Measurements from ENCODE around the gene CTTNBP2NL.

The CTTNBP2NL gene

DNA sequence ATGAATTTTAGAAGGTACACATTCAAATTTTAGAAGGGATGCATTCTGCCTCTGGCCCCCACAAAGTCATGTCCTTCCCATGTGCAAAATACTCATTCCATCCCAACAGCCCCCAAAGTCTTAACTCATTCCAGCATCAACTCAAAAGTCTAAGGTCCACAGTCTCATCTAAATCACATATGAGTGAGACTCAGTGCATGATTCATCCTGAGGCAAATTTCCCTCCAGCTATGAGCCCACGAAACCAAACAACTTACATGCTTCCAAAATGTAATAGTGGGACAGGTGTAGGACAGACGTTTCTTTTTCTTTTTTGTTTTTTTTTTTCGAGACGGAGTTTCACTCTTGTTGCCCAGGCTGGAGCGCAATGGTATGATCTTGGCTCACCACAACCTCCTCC is 100.3 kb downstream of the CTTNBP2NL start:
- Histone ChIP-seq H3K36me3 (ENCODE audit: insufficient read depth, low read length) (no peaks in the 10 kb centered on the region), H3K79me2 (ENCODE audit: insufficient read depth, low read length) (no peaks in the 10 kb centered on the region), H3K4me3 (ENCODE audit: low read length, poor library complexity, severe bottlenecking) (no peak overlapping the region), H3K9me3 (ENCODE audit: insufficient read depth, low read depth, low read length) (no peaks in the 10 kb centered on the region), H3K4me1 (ENCODE audit: insufficient read depth, low read length, poor library complexity, severe bottlenecking) (no peaks in the 10 kb centered on the region), H3F3A (ENCODE audit: low read depth) (no peaks in the 10 kb centered on the region; the same call in 1 of the 2 replicates), H3K27me3 (ENCODE audit: insufficient read depth, low read length, poor library complexity, severe bottlenecking) (no peaks in the 10 kb centered on the region), H2AFZ (ENCODE audit: low read length) (no peak overlapping the region), H3K4me2 (ENCODE audit: low read depth, low read length, poor library complexity, severe bottlenecking) (no peak overlapping the region), H4K20me1 (ENCODE audit: insufficient read depth, low read length, poor library complexity, severe bottlenecking) (no peaks in the 10 kb centered on the region), H3K9ac (ENCODE audit: low read depth, low read length, poor library complexity, severe bottlenecking) (no peak overlapping the region), H3K9me2 (replicated peaks; ENCODE audit: low read depth, low read length) (no peaks in the 10 kb centered on the region)
- TF ChIP-seq, protein P1, sequence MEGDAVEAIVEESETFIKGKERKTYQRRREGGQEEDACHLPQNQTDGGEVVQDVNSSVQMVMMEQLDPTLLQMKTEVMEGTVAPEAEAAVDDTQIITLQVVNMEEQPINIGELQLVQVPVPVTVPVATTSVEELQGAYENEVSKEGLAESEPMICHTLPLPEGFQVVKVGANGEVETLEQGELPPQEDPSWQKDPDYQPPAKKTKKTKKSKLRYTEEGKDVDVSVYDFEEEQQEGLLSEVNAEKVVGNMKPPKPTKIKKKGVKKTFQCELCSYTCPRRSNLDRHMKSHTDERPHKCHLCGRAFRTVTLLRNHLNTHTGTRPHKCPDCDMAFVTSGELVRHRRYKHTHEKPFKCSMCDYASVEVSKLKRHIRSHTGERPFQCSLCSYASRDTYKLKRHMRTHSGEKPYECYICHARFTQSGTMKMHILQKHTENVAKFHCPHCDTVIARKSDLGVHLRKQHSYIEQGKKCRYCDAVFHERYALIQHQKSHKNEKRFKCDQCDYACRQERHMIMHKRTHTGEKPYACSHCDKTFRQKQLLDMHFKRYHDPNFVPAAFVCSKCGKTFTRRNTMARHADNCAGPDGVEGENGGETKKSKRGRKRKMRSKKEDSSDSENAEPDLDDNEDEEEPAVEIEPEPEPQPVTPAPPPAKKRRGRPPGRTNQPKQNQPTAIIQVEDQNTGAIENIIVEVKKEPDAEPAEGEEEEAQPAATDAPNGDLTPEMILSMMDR (conservative IDR thresholded peaks at IDR 0.05; ENCODE audit: low read length), result no peak
- TF ChIP-seq EZH2phosphoT487 (IDR thresholded peaks at IDR 0.05; ENCODE audit: borderline replicate concordance), result no peak

DNA sequence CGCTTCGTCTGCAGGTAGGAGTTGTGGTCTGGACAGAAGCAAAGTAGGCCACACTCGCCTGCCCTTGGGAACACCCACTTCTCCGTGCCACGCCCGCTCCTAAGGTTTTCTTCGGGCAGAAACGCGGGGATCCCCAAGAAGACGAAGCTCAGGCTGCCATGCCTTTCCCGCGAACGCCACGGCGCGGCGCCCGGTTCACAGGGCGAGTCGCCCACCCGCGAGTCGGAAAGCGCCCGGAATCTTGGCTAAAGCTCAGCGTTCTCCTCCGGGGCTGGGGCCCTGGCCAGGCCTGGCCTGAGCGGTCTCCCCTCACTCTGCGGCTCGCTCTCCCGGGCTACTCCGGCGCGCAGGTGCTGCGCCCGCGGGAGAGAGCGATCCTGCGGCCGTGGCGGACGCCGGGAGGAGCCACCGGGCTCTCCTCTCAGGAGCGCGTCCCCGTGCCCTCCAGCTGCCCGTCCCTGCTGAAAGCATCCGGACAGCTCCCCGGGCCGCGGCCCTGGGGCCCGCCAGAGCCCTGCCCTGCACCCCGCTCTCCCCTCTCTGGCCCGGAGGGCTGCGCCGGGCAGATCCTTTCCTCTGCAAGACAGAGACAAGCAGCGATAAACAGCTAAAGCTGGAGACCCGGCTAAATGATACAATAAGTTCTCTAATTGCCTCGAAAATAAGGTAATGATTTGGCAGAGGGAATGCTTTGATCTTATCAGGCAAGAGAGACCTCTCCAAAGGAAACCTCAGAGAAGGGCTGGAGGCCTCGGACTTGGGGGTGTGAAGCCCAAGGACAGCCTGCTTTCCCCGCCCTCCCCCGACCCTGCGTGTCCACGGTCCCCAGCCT is 106.0 kb downstream of the CTTNBP2NL start:
- Histone ChIP-seq H3K27me3 (ENCODE audit: insufficient read depth, low read length, poor library complexity, severe bottlenecking) (peaks cover 4% of the 10 kb centered on the region), H2AFZ (ENCODE audit: low read length) (peak overlapping the region; percentile 85), H3K4me1 (ENCODE audit: insufficient read depth, low read length, poor library complexity, severe bottlenecking) (peaks cover 4% of the 10 kb centered on the region), H4K20me1 (ENCODE audit: insufficient read depth, low read length, poor library complexity, severe bottlenecking) (no peaks in the 10 kb centered on the region), H3K36me3 (ENCODE audit: insufficient read depth, low read length) (no peaks in the 10 kb centered on the region), H3F3A (ENCODE audit: low read depth) (no peaks in the 10 kb centered on the region; the same call in 1 of the 2 replicates), H3K79me2 (ENCODE audit: insufficient read depth, low read length) (no peaks in the 10 kb centered on the region), H3K9me2 (replicated peaks; ENCODE audit: low read depth, low read length) (no peaks in the 10 kb centered on the region), H3K9me3 (ENCODE audit: insufficient read depth, low read depth, low read length) (no peaks in the 10 kb centered on the region), H3K4me2 (ENCODE audit: low read depth, low read length, poor library complexity, severe bottlenecking) (peak overlapping the region; percentile 58), H3K9ac (ENCODE audit: low read depth, low read length, poor library complexity, severe bottlenecking) (no peak overlapping the region), H3K4me3 (ENCODE audit: low read length, poor library complexity, severe bottlenecking) (peak overlapping the region; percentile 63)
- TF ChIP-seq, protein P1 (conservative IDR thresholded peaks at IDR 0.05; ENCODE audit: low read length), result peak; percentile 55
- no peak for TF ChIP-seq EZH2phosphoT487 (IDR thresholded peaks at IDR 0.05; ENCODE audit: borderline replicate concordance)

DNA sequence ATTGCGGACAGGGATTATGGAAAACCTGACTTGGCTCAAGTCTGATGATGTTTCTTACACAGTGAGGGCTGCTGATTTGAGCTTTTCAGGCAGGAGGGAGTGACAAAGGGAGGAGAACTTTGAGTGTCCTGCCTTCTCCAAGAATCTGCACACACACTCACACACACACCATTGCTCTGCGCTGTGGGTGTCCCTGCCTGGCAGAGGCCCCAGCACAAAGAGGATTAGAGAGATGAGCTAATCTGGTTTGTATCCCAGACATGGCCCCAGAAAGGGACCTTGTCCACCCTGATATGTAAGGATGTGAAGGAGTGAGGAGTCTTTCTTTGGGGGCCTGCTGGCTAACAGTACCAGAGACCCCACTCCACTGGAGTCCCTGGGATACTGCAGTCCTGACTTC is 106.8 kb downstream of the CTTNBP2NL start:
- H3F3A ChIP-seq (ENCODE audit: low read depth), result no peaks in the 10 kb centered on the region; the same call in 1 of the 2 replicates
- TF ChIP-seq, protein P1 (conservative IDR thresholded peaks at IDR 0.05; ENCODE audit: low read length), result no peak
- no peak for TF ChIP-seq EZH2phosphoT487 (IDR thresholded peaks at IDR 0.05; ENCODE audit: borderline replicate concordance)
- no peaks in the 10 kb centered on the region for H3K36me3 ChIP-seq (ENCODE audit: insufficient read depth, low read length)
- no peaks in the 10 kb centered on the region for H3K79me2 ChIP-seq (ENCODE audit: insufficient read depth, low read length)
- H3K4me2 ChIP-seq (ENCODE audit: low read depth, low read length, poor library complexity, severe bottlenecking), result no peak overlapping the region
- H3K4me1 ChIP-seq (ENCODE audit: insufficient read depth, low read length, poor library complexity, severe bottlenecking), result peaks cover 4% of the 10 kb centered on the region
- no peak overlapping the region for H2AFZ ChIP-seq (ENCODE audit: low read length)
- H3K27me3 ChIP-seq (ENCODE audit: insufficient read depth, low read length, poor library complexity, severe bottlenecking), result peaks cover 4% of the 10 kb centered on the region
- no peaks in the 10 kb centered on the region for H3K9me2 ChIP-seq (replicated peaks; ENCODE audit: low read depth, low read length)
- H4K20me1 ChIP-seq (ENCODE audit: insufficient read depth, low read length, poor library complexity, severe bottlenecking), result no peaks in the 10 kb centered on the region
- H3K4me3 ChIP-seq (ENCODE audit: low read length, poor library complexity, severe bottlenecking), result no peak overlapping the region
- H3K9ac ChIP-seq (ENCODE audit: low read depth, low read length, poor library complexity, severe bottlenecking), result no peak overlapping the region
- no peaks in the 10 kb centered on the region for H3K9me3 ChIP-seq (ENCODE audit: insufficient read depth, low read depth, low read length)
